ENCODE measurements around the gene TSEN15. TPM values are rescaled to one million over a fixed set of nuclear protein-coding genes. Genes with fewer than 3 reads are reported as not detected.

The TSEN15 gene
- 29.9 TPM for total RNA-seq

GRCh38 chr1:184051485-184052193 is at the start of gene TSEN15:
Gene TSEN15 (plus strand): TSS chr1:184051730. CDS start chr1:184051756, 26 bp downstream.

Other genes starting within 250 kb of the TSEN15 start
- 54.2 TPM for gene RGL1, start 246.6 kb upstream of the TSEN15 start, total RNA-seq
- gene COLGALT2, start 14.0 kb upstream of the TSEN15 start, total RNA-seq = 4.7 TPM